Esophagus muscularis mucosa (tissue), 4 donors: ENCODE results near the gene MSX2. TPM values are rescaled to one million over a fixed set of nuclear protein-coding genes. Genes with fewer than 3 reads are reported as not detected.

Source experiments
- DNase-seq: peaks from one replicate; pipeline ENCODE4 v3.0.0-alpha.2; 2017; ENCODE audit errors: extremely low spot score
- H3K27ac ChIP-seq, 4 donors: fragments of 200-600 bp; sonication (generic); replicated peaks in 1 of 4; 1 replicate in 3 of 4; 2 replicates in 1 of 4; pipeline ENCODE4 v1.5.1; 2016 to 2019; ENCODE audit warnings: mild to moderate bottlenecking in 1 of 4
- H3K27me3 ChIP-seq, 4 donors: fragments of 200-600 bp; sonication (generic); one replicate each; pipeline versions ENCODE4 v1.5.1 to v1.6.0; 2016 to 2019
- H3K36me3 ChIP-seq, 4 donors: fragments of 200-600 bp; sonication (generic); one replicate each; pipeline ENCODE4 v1.5.1; 2016 to 2019
- H3K4me1 ChIP-seq, 4 donors: fragments of 200-600 bp; sonication (generic); one replicate each; pipeline ENCODE4 v1.5.1; 2016 to 2019
- H3K4me3 ChIP-seq, 4 donors: fragments of 200-600 bp; sonication (generic); 1 replicate in 2 of 4; 2 replicates in 2 of 4; pipeline ENCODE4 v1.5.1; 2016 to 2019; ENCODE audit warnings: mild to moderate bottlenecking in 4 of 4, moderate library complexity in 1 of 4
- H3K9me3 ChIP-seq, 4 donors: fragments of 200-600 bp; sonication (generic); 1 replicate in 3 of 4; 2 replicates in 1 of 4; pipeline ENCODE4 v1.5.1; 2016 to 2019
- CTCF ChIP-seq, 3 experiments: fragments of 200-600 bp in 2 of 3; fragments of 450-650 bp in 1 of 3; sonication (generic) in 2 of 3; IDR thresholded peaks; one replicate each; pipeline ENCODE4 v1.5.1; 2017 to 2019; ENCODE audit warnings: antibody characterized with exemption in 3 of 3, mild to moderate bottlenecking in 2 of 3, moderate library complexity in 1 of 3
- EP300 ChIP-seq: sonication (generic); formaldehyde crosslinking; IDR thresholded peaks from one replicate; pipeline ENCODE4 v1.6.1; 2017; ENCODE audit warnings: antibody characterized with exemption
- POLR2A ChIP-seq: fragments of 450-650 bp; IDR thresholded peaks from one replicate; pipeline ENCODE4 v1.6.1; 2017; ENCODE audit warnings: antibody characterized with exemption, moderate library complexity, mild to moderate bottlenecking, low read depth
- POLR2AphosphoS5 ChIP-seq, 2 donors: sonication (generic); formaldehyde crosslinking; IDR thresholded peaks; one replicate each; pipeline ENCODE4 v1.6.1; 2017; ENCODE audit warnings: antibody characterized with exemption in 2 of 2
- WGBS: methylation state at CpG from one replicate; pipeline ENCODE4 v1.1.5; 2018; 5-methylcytosine and 5-hydroxymethylcytosine counted together
- intact Hi-C: fragments of 100-400 bp; cut with DNase I; formaldehyde crosslinking; loops from one replicate; pipeline ENCODE4 v1.15.1; 2023
- total RNA-seq, 4 donors: library from RNA; depleted of rRNA; stranded (reverse); fragments of >200 nt; gene quantifications; one replicate each; pipeline versions ENCODE4 v1.1.0 to v1.2.1, GENCODE V29; 2016

MSX2 gene
- total RNA-seq, 4 donors from 2014 or later = 1.8 to 4.0 (median 2.2) TPM

GRCh38 chr5:174692982-174693422 is 31.4 kb upstream of the MSX2 start:
- H3K27me3 ChIP-seq = peaks cover 0 to 92% (median 30%) of the 10 kb centered on the region in 4 donors
- 11% methylated on average over 16 of the region's 16 CpGs for WGBS

DNA sequence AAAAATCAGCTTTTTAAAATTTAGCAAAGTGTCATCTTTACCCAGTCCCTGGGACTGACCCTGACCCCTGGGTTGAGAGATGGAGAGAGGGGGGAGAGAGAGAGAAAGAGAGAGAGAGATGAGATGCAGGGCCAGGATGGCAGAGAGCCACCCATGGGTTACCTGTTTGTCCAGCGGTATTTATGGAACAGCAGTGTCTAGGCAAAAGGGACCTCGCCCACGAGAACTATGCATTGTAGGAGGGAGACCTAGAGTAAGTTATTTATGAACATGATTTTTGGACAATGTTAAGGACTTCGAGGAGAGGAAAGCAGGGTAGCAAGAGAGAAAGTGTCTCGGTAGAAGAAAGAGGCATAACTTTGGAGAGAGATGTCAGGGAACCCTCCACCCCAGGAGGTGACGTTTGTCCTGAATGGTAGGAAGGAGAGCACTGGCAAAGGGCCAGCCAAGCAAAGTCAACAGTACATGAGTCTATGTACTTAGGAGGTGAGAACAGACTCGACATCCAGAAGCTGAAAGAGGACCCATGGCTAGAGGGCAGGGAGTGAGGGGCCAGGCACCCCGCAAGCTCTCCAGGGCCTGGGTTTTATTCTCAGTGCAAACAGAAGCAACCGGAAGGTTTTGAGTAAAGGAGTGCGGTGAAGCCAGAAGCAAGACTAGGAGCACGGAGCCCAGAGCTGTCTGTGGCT is 30.5 kb upstream of the MSX2 start:
- H3K4me1 ChIP-seq = peaks cover 0 to 9% (median 4%) of the 10 kb centered on the region in 4 donors
- no peaks in the 10 kb centered on the region for H3K9me3 ChIP-seq
- no peak overlapping the region for H3K27ac ChIP-seq
- peaks cover 0 to 92% (median 23%) of the 10 kb centered on the region in 4 donors for H3K27me3 ChIP-seq
- no peaks in the 10 kb centered on the region for H3K36me3 ChIP-seq
- intact Hi-C loops = no loop called here
- DNase-seq = no peak
- 36% methylated on average over 11 of the region's 11 CpGs for WGBS
- H3K4me3 ChIP-seq = no peak overlapping the region
- TF ChIP-seq CTCF (IDR thresholded peaks at IDR 0.05) = no peak
- no peak for TF ChIP-seq EP300
- no peak for TF ChIP-seq POLR2A
- no peak for TF ChIP-seq POLR2AphosphoS5 (IDR thresholded peaks at IDR 0.05)

More at GRCh38 chr5:174692982-174693422, 31.4 kb upstream of the MSX2 start:
- H3K4me1 ChIP-seq = peaks cover 0 to 17% (median 10%) of the 10 kb centered on the region in 4 donors
- no peak for TF ChIP-seq CTCF (IDR thresholded peaks at IDR 0.05)
- no peak for TF ChIP-seq EP300
- no peak for TF ChIP-seq POLR2A
- H3K9me3 ChIP-seq = no peaks in the 10 kb centered on the region
- no peak for DNase-seq
- intact Hi-C loops = no loop called here
- H3K4me3 ChIP-seq = no peak overlapping the region
- no peak overlapping the region for H3K27ac ChIP-seq
- no peaks in the 10 kb centered on the region for H3K36me3 ChIP-seq

DNA sequence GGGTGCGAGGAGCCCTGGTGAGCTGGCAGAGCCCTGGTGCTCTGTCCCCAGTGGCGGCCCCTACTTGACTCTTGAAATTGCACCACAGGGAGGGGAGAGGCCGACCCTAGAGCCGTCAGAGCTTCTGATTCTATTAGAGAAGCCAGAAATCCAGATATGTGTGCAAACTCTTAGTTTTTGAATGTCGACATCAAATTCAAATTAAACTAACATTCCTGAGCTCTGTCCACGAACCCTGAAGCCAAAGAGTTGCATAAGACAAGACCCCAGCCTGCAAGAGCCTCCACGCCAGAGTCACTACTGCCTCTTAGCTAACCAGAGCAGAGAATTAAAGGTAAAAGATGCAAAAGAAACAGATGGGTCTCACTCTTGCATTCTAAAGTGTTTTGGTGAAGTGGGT is 29.8 kb upstream of the MSX2 start:
- intact Hi-C loops = no loop called here
- Histone ChIP-seq H3K4me1 (peaks cover 0 to 9% (median 2%) of the 10 kb centered on the region in 4 donors), H3K4me3 (no peak overlapping the region), H3K27me3 (peaks cover 0 to 88% (median 18%) of the 10 kb centered on the region in 4 donors), H3K27ac (no peak overlapping the region), H3K9me3 (no peaks in the 10 kb centered on the region), H3K36me3 (no peaks in the 10 kb centered on the region)
- WGBS = 58% methylated on average over 7 of the region's 7 CpGs
- TF ChIP-seq POLR2A = no peak
- TF ChIP-seq EP300 = no peak
- TF ChIP-seq CTCF (IDR thresholded peaks at IDR 0.05) = no peak
- no peak for TF ChIP-seq POLR2AphosphoS5 (IDR thresholded peaks at IDR 0.05)
- no peak for DNase-seq

GRCh38 chr5:174698156-174698555 is 26.2 kb upstream of the MSX2 start:
- H3K27me3 ChIP-seq = peaks cover 0 to 71% (median 7%) of the 10 kb centered on the region in 4 donors
- no peaks in the 10 kb centered on the region for H3K36me3 ChIP-seq
- no peaks in the 10 kb centered on the region for H3K9me3 ChIP-seq
- no peak overlapping the region for H3K4me3 ChIP-seq
- TF ChIP-seq POLR2A = no peak
- no peak for TF ChIP-seq EP300
- TF ChIP-seq POLR2AphosphoS5 (IDR thresholded peaks at IDR 0.05) = no peak
- TF ChIP-seq CTCF (IDR thresholded peaks at IDR 0.05) = no peak
- H3K27ac ChIP-seq = no peak overlapping the region
- peaks cover 0 to under 1% (median 0%) of the 10 kb centered on the region in 4 donors for H3K4me1 ChIP-seq
- no peak for DNase-seq
- 69% methylated on average over 8 of the region's 8 CpGs for WGBS
- intact Hi-C loops = no loop called here

DNA sequence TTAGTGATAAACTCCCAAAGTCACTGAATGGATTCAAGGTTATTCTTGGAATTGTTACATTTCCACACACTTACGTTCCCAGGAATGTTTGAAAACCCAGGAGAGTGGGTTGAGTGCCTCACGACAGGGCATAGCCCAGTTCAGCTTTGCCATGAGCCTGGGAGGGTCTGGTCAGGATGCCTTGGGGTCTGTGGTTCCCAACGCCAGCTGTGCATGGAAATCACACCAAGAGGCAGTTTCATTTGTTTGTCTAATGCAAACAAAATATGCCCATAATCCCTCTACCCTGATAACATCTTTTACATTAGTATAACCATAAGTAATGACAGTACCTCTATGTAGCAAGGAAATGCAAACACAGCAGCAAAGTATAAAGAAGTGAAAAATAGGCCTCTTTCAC is 25.3 kb upstream of the MSX2 start:
- TF ChIP-seq POLR2AphosphoS5 (IDR thresholded peaks at IDR 0.05) (no peak), CTCF (IDR thresholded peaks at IDR 0.05) (no peak), EP300 (no peak), POLR2A (no peak)
- intact Hi-C loops = no loop called here
- no peaks in the 10 kb centered on the region for H3K36me3 ChIP-seq
- DNase-seq = no peak
- no peak overlapping the region for H3K27ac ChIP-seq
- H3K4me1 ChIP-seq = no peaks in the 10 kb centered on the region
- WGBS = 91% methylated on average over 3 of the region's 3 CpGs
- H3K27me3 ChIP-seq = peaks cover 0 to 71% (median 2%) of the 10 kb centered on the region in 4 donors
- no peaks in the 10 kb centered on the region for H3K9me3 ChIP-seq
- H3K4me3 ChIP-seq = no peak overlapping the region
